Endothelial cell of umbilical vein (primary cell): ENCODE results near the gene SCGB2A2.

Experiments used
- EZH2 ChIP-seq: IDR thresholded peaks from 2 replicates; pipeline ENCODE4 v1.6.1; 2012; ENCODE audit warnings: borderline replicate concordance, low read depth, mild to moderate bottlenecking, moderate library complexity, low read length, inconsistent platforms; ENCODE audit not compliant: severe bottlenecking
- POLR2AphosphoS5 ChIP-seq: IDR thresholded peaks from 2 replicates; pipeline ENCODE4 v1.6.1; 2012; ENCODE audit warnings: low read depth, mild to moderate bottlenecking, control low read depth, low read length, moderate library complexity; ENCODE audit not compliant: insufficient read depth

DNA sequence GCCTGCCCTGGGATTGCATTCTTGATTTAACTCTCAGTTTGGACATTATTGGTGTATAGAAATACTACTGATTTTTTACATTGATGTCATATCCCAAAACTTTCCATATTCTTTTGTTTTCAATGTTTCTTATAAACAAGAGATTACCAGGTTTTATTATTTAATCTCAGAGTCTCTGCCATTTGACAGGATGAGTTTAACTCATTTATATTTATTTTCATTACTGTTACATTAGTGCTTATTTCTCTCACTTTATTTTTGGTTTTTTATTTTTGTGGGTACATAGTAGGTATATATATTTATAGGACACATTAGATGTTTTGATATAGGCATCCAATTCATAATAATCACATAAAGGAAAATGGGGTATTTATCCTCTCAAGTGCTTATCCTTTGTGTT lies 38.0 kb downstream of the SCGB2A2 start:
- TF ChIP-seq EZH2 (no peak), POLR2AphosphoS5 (no peak)
